Measurements from ENCODE around the gene MAML2.

Gene MAML2

GRCh38 chr11:96265220-96265737 lies 77.7 kb downstream of the MAML2 start:
- no peak for DNase-seq

- no peak for DNase-seq
Measured at GRCh38 chr11:96264364-96264763, 78.6 kb downstream of the MAML2 start.

- DNase-seq = no peak
Measured at GRCh38 chr11:96263238-96263763, 79.7 kb downstream of the MAML2 start.

- no peak for DNase-seq
Measured at GRCh38 chr11:96260532-96260931, 82.5 kb downstream of the MAML2 start.

DNA sequence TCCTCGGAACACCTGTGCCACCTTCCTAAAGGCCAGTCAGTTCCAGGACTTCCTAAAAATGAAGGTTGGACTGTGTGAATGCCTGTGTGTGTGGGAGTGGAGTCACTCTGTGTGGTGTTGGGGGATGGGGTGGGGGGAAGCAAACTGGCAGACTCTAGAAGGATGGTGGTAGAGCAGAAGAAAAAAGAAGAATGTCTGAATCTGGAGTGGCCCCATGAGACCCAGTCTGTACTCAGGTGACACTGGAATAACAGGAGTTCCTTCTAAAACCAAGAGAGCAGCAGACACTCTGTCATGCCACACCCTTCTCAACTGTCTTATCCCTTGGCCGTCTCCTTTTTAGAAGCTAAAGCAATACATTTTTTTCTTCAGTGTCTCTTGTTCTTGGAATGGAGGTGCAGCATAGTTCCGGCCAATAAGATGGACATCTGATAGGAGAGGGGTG lies 82.9 kb downstream of the MAML2 start:
- DNase-seq = no peak

GRCh38 chr11:96259134-96259830 lies 83.7 kb downstream of the MAML2 start:
- no peak for DNase-seq

GRCh38 chr11:96257972-96258934 lies 84.7 kb downstream of the MAML2 start:
- DNase-seq = no peak

DNA sequence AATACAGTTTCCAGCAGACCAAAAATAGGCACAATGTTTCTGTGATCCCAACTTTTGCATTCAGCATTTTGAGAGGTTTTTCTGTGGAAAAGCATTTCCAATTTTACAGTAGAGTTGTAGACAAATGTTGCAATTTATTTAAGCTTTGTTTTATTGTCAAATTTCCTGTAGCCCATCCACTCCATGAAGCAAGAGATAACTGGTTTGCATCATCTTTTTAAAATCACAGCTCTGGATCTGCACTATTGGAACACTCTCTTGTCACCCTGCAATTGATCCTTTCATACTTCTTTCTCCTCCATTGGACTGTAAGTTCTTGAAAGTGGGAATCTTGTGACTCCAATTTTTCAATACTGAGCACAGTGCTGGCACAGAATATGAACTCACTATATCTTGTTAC lies 86.0 kb downstream of the MAML2 start:
- no peak for DNase-seq

DNA sequence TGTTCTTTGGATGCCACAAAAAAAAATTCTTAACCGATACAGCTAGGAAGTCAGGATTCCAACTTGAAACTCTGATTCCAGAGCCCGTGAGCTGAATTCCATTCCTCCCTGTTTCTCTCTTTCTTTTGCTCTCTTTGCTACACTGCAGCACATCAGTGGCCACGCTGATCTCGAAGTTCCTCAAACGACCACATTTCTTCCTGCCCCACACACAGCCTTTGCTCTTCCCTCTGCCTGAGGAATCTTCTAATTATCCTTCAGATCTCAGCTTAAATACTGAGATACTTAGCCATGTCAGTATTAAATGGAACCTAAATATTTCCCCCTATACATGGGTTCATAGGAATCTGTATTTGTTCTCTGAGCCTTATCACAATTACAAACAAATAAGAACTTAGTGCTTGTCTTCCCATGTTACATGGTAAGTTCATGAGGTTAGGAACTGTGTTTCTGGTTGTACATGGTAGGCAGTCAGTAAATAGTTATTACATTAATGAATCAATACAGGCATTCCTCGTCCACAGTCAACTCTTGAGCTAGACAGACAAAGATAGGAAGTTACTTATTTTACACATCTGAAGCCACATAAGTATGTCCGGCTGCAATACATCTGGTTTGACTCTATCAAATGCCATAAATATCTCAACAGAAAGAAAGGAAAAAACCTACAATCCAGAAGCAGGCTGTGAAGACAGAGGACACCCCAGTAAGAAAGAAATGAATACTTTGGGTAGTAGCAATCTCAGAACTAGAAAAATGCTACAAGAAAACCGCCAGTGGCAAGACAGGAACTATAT lies 86.6 kb downstream of the MAML2 start:
- no peak for DNase-seq

DNA sequence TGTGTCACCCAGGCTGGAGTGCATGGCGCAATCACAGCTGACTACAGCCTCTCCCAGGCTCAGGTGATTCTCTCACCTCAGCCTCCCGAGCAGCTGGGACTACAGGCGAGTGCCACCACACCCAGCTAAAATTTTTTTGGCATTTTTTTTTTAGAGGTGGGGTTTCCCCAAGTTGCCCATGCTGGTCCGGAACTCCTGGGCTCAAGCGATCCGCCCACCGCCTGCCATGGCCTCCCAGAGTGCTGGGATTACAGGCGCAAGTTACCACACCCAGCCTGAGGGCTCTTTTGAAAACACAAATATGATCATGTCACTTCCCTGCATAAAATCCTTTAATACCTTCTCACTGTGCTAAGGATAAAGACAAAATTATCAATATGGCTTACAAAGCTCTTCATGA lies 88.1 kb downstream of the MAML2 start:
- DNase-seq = no peak

GRCh38 chr11:96254087-96254486 lies 88.9 kb downstream of the MAML2 start:
- no peak for DNase-seq

DNA sequence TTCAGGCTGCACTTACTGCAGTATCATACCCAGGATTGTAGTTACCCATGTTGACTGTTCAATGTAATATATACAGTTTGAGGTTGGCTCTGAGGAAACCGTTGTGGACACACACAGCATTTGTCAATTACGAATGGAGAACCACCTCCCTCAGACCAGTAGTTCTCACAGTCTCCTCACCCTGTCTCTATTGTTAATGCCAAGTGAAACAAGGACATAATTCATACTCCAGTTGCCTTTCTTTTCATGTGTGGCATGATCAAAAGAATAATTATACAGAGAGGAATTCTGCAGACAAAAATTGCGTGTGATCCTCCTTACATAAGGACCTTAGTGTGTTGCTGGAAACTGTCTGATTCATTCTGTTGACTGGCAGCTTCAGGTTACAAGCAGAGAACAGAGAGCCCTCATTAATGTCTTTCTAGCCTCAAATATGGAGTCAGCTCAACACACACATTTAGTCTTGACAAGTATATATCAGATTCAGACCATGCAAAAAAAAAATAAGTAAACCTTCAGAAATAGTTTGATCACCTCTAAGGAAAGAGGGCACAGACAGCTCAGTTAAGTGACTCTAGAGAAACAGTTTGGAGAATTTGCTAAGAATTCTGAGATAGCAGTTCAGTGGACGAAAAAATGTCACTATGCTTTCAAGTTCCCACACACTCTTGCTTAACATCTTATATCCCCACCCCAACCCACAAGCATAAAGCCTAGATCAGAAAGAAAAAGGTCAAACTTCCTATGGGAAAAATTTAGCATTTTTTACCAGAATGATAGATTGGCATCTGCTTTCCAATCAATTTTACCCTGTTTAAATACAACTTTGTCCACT lies 96.1 kb downstream of the MAML2 start:
- peak in 1 of 2 experiments; percentile 19 for DNase-seq

DNA sequence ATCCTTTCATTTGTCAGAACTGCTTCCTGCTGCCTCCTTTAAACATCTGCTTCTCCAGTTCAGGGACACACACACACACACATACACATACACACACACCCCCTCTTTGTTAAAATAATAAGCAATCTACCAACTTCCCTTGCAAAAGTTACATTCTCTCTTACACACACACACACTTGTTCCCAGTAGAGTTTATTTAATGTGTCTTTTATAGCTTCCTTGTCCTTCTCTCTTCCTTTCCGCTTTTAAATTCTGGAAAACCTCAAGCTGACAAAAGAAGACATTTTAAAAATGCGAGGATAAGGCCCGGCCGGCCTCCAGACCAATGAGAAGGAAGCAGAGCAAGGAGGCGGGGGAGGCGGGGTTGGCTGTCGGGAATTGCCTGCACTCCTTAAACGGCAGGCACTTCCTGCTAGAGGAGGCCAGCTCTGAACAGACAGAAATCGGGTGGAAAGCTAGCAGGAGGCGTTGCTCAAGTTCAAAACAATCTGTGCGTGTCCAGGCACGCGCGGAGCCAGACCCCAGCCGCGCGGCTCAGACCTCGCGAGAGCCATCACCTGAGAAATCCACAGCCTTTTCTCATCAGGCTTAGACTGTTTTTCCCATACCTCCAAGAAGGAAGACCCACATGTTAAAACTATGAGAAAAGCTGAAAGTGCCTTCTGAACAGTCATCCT lies 99.9 kb downstream of the MAML2 start:
- peak; percentile 85 to 90 for DNase-seq

- no peak for DNase-seq
Measured at GRCh38 chr11:96242191-96242847, 100.7 kb downstream of the MAML2 start.

DNA sequence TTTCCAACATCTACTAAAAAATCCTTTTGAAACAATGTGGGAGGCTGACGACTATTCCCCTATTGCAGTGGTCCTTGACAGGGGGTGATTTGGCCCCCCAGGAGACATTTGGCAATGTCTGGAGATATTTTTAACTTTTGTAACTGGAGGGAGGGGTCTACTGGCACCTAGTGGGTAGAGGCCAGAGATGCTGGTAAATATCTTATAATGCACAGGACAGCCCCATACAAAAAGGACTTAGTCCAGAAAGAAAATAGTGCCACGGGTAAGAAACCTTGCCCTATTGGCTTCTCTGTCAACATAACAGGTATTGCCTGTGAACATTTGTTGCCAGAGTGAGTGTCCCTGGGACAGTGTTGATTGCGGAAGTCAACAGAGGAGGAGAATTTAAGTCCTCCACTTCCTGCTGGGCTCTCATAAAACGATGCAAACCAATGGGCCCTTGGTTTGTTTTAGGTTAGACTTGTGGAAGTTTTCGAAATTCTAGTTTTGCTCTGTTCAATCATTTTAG lies 101.6 kb downstream of the MAML2 start:
- no peak for DNase-seq

GRCh38 chr11:96238563-96239135 lies 104.3 kb downstream of the MAML2 start:
- DNase-seq = no peak

- no peak for DNase-seq
Measured at GRCh38 chr11:96237766-96238266, 105.2 kb downstream of the MAML2 start.

GRCh38 chr11:96235751-96236150 lies 107.2 kb downstream of the MAML2 start:
- DNase-seq = no peak

- no peak for DNase-seq
Measured at GRCh38 chr11:96234866-96235441, 108.0 kb downstream of the MAML2 start.

Data from NCI-H187 (cell line).